HG03442 (cell line): Measurements from ENCODE around the gene GRM5.
"Not testable (repeated sequence)": the region's sequence is repeated elsewhere in the genome, so short reads cannot be mapped to it uniquely, and the experiment has no call there.

Experiments used
- ATAC-seq: cut with Tn5 transposase; IDR thresholded peaks from one replicate; pipeline ENCODE4 v1.9.1; 2021; ENCODE audit warnings: mild to moderate bottlenecking, moderate library complexity; ENCODE audit not compliant: unreplicated experiment

Gene GRM5

GRCh38 chr11:88978992-88979391 is 86.8 kb downstream of the GRM5 start:
- ATAC-seq = not testable (repeated sequence)

DNA sequence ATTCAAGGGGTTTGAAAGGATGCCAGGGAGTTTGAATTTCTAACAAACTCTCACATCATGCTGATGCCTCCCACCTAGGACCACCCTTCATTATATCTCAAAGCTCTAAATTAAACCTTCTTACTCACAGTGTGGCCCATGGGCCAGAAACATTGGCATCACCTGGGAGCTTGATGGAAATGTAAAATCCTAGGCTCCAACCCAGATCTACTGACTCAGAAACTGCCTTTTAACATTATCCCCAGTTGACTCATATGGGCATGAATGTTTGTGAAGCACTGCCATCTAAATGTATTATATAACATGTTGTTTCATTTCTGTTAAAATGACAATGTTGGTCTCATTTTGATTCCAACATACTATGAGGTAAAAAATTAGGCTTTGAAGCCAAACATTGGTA is 90.3 kb downstream of the GRM5 start:
- not testable (repeated sequence) for ATAC-seq

DNA sequence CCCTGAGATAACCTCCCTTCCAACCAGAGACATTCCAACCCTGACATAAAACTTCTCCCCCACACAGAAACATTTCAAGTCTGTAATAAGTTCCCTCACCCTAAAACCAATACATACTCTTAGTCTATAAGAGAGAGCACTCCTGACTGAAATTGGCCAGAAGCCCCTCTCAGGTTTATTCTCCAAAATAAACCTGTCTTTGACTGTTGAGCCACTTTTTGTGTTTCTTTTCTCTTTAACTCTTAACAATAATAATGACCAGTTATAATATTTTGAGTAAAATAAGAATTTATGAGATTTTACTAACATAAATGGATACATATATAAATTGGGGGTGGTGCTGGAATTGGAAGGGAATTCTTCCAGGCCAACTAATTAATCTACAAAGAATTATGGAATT is 93.6 kb downstream of the GRM5 start:
- ATAC-seq = no peak

DNA sequence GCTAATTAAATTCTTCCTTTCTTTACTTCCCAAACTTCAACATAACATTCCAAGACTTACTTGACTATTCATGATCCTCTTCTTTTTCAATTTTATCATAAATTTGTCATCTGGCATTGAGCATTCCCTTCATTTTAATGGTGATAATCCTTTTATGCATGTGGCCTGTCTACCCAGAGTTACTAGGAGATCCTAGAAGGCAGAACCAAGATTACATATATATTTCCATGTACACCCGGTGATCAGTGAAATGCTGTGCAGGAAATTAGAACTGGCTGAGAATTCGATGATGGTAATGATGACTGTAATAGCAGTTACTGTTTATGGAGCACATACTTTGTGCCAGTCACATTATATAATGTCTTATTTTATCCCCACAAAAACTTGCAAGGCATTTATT is 104.2 kb downstream of the GRM5 start:
- ATAC-seq = not testable (repeated sequence)

DNA sequence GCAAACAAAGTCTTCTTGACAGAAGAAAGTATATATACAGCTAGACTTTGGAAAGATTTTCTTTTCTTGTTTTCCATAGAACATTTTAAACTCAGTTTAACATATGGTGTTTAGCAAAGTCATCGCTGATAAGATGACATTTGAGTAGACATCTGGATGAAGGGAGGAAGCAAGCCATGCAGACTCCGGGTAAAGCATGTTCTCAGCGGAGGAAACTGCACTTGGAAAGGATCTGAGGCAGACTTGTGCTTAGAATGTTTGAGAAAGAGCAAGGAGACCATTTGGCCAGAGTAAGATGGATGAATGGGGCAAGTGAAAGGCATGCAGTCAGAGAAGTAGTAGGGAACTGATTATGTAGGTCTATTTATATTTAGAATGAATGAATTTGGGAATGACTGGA is 105.9 kb downstream of the GRM5 start:
- not testable (repeated sequence) for ATAC-seq

DNA sequence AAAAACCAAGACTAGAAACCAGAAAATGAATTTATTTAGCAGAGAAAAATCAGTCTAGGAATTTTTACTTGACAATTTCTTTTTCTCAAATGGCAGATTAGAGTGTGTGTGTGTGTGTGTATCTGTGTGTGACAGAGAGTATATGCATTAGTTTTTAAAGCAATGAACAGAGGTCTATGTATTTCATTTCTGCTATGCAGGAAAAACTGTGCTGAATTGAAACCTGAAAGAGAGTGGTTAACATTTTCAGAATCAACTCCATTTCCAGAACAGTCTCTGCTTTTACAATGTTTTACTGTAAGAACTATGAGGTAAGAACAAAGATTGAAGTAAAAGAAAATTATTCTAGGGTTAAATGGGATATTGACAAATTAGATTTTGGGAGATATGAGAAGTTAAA is 114.8 kb downstream of the GRM5 start:
- no peak for ATAC-seq

GRCh38 chr11:88948908-88949307 is 116.9 kb downstream of the GRM5 start:
- not testable (repeated sequence) for ATAC-seq

GRCh38 chr11:88947843-88948572 is 117.8 kb downstream of the GRM5 start:
- peak; percentile 55 for ATAC-seq

DNA sequence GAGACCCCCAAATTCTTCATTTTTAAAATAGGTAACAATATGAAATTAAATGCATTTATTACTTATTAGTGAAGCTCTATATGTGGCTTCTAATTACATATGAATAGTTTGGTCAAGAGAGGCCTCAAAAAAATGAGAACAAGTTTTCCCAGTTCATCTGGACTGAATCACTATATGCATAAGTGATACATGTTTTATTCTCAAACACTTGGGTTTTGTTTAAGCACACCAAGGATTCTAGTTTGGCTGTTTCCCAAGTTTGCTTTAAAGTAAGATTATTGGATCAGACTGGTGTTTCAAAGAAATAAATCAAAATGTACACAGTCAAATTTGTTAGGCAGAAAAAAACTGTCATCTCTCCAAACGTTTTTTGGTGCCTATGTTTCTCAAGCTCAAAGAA is 136.1 kb downstream of the GRM5 start:
- not testable (repeated sequence) for ATAC-seq

DNA sequence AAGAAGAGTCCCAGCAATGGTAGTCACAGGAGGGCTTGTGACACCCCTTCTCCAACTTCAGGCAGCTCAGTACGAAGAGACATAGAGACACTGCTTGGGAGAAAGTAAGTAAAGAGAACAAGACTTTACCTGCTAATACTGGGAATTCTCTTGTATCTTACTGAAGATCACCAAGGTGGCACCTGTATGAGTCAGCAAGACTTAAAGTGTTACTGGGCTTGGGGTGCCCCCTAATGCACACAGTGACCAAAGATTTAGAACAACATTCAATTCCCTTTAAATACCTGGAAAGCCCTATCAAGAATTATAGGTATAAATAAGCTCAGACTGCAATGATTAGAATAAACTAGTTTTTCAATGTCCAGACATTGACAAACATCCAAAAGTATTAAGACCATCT is 148.7 kb downstream of the GRM5 start:
- ATAC-seq = not testable (repeated sequence)

GRCh38 chr11:88909500-88909899 is 156.3 kb downstream of the GRM5 start:
- ATAC-seq = no peak

DNA sequence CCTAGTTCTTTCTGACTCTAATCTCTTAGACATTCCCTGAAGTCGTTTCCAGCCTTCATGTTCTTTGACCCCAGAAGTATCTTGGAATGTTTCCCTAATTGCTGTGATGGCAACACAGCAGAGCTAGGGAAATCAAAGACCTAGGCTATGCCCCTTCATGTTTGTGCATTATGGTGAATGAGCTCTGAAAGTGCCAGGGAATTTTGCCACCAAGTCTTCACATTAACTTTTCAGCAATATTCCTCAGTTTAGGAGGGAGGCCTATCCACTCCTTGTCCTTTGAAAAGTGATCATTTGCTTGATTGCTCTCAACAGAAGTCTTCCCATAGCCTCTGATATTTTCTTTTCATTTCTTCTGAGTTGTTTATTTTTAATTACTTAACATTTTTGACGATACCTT is 164.3 kb downstream of the GRM5 start:
- ATAC-seq = not testable (repeated sequence)

DNA sequence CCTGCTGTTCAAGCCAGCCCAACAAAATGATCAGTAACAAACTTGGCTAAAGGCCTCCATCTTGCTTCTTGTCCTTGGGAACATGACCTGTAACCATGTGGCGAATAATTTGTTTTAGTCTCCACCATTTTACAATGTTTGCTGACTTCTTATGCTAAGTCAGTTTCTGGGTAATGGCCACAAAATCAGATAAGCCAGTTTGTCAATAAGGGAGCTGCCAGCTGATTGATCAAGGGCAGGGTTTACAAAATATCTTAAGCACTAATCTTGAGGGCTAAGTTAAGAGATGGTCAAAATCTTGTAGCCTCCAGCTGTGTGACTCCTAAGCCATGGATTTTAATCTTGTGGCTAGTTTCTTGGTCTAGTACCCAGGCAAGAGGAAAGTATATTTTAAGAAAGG is 176.9 kb downstream of the GRM5 start:
- ATAC-seq = not testable (repeated sequence)

GRCh38 chr11:88886796-88887195 is 179.0 kb downstream of the GRM5 start:
- peak; percentile 46 for ATAC-seq

DNA sequence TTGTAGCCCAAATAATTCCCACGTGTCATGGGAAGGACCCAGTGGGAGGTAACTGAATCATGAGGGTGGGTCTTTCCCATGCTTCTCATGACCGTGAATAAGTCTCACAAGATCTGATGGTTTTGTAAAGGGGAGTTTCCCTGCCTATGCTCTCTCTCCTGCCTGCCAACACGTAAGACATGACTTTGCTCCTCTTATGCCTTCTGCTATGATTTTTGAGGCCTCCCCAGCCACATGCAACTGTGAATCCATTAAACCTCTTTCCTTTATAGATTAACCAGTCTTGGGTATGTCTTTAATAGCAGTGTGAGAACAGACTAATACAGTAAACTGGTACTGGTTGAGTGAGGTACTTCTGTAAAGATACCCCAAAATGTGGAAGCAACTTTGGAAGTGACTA is 183.0 kb downstream of the GRM5 start:
- not testable (repeated sequence) for ATAC-seq

DNA sequence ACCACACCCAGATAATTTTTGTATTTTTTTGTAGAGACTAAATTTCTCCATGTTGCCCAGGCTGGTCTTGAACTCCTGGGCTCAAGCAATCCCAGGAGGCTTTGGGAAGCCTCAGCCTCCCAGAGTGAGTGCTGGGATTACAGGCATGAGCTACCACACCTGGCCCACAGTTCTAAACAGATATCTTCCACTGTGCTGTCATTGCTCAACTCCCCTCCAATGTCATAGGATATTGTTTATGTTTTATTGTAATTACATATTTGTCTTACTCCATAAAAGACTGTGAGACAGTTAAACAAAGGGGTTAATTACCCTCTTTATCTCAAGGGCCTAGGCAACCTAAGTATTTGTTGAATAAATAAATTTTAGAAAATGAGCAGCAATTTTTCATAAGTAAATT is 204.2 kb downstream of the GRM5 start:
- no peak for ATAC-seq

- not testable (repeated sequence) for ATAC-seq
These were observed 205.4 kb downstream of the GRM5 start for GRCh38 chr11:88860431-88860830.

DNA sequence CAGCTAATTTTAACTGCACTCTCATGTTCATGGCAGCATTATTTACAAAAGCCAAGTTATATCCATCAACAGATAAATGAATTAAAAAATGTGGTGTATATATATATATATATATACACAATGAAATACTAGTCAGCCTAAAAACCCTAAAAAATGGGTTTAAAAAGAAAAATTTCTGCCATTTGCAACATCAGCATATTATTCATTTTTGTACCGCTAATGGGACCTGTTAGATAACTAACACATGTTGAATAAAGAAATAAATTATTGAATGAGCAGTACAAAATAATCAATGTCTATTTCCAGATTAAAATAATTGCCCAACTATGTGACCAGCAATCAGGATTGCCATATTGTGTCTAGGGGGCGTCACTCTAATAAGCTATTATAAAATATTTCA is 211.8 kb downstream of the GRM5 start:
- not testable (repeated sequence) for ATAC-seq

GRCh38 chr11:88851547-88851946 is 214.2 kb downstream of the GRM5 start:
- ATAC-seq = not testable (repeated sequence)

DNA sequence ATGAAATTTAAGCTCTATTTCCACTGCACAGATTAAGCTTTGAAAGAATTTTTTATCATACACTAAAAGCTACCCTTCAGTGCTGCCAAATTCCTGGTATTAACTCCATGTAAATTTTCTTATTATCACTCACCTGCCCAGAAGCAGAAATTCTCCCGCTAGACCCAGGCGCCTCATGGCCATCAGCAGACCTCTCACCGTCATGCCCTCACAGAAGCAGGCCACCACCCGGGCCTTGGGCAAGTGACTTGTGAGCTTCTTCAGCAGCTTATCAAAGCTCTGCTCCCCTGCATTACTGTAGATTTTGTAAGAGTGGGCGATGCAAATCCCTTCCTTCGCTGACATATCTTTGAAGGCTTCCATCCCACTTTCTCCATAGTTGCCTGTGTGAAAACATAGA is 216.0 kb downstream of the GRM5 start:
- not testable (repeated sequence) for ATAC-seq

DNA sequence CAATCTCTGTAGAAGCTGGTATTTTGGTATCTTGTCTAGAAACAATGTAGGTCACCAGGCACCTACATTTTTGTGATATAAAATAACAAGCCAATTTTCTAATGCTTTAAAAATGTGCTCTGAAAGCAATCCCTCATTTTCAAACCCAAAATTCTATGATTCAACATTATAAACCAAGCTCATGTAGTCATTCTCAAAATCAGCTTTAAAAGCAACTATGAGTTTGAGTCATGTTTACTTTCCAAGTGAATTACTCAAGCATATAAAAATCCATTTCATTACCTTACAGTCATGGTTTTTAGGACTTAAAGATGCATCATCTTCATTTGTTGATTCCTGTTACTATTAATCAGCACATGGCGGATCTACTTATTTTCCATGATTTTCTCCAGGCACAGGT is 216.4 kb downstream of the GRM5 start:
- no peak for ATAC-seq

DNA sequence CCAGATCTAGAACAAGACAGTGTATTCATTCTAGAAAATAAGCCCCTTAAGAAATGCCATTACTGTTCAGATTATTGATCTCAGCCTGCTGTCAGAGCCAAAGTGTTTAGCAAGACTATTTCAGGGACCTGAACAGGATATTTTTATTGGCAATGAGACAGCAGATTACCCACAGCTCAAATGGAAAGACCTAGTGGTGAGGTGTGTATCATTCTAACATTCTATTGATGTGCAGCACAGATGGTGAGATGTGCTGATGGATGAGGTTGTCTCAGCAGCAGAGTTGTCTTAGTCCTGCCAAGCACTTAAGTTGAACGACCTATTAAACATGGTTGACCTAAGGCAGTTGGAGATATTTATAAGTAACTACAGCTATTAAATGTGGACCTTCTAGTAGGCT is 219.5 kb downstream of the GRM5 start:
- not testable (repeated sequence) for ATAC-seq

GRCh38 chr11:88844941-88845340 is 220.8 kb downstream of the GRM5 start:
- ATAC-seq = not testable (repeated sequence)
